DND-41 (cell line): ENCODE data around the gene PMS1.

Experiments used
- EZH2 ChIP-seq: IDR thresholded peaks from 3 replicates; pipeline ENCODE4 v1.6.1; 2012; ENCODE audit warnings: borderline replicate concordance, low read depth, mild to moderate bottlenecking, moderate library complexity, low read length, inconsistent platforms; ENCODE audit not compliant: severe bottlenecking
- TF ChIP-seq, protein P1 (sequence below): IDR thresholded peaks from 2 replicates; pipeline ENCODE4 v1.5.1; 2012; ENCODE audit warnings: borderline replicate concordance, low read length, moderate library complexity, mild to moderate bottlenecking; ENCODE audit not compliant: poor library complexity, severe bottlenecking; ENCODE audit errors: extremely low read depth

DNA sequence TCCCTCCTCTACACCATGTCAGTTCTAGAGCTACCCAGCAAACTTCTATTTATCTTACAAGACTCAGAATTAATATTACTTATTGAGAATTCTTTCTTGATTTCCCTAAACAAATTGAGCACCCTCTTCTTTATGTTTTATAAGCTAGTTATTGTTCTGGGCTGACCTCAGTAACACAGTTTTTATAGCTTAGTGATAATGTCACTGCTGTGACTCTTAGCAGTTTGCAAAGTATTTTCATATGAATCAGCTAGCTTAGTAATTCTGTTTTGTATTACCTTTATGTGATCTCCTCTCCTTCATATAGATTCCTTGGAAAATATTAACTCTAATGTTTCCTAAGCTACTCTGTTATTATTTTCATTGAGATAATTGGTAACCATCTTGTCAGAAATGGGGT is 114.9 kb downstream of the PMS1 start:
- TF ChIP-seq EZH2: no peak
- TF ChIP-seq, protein P1, sequence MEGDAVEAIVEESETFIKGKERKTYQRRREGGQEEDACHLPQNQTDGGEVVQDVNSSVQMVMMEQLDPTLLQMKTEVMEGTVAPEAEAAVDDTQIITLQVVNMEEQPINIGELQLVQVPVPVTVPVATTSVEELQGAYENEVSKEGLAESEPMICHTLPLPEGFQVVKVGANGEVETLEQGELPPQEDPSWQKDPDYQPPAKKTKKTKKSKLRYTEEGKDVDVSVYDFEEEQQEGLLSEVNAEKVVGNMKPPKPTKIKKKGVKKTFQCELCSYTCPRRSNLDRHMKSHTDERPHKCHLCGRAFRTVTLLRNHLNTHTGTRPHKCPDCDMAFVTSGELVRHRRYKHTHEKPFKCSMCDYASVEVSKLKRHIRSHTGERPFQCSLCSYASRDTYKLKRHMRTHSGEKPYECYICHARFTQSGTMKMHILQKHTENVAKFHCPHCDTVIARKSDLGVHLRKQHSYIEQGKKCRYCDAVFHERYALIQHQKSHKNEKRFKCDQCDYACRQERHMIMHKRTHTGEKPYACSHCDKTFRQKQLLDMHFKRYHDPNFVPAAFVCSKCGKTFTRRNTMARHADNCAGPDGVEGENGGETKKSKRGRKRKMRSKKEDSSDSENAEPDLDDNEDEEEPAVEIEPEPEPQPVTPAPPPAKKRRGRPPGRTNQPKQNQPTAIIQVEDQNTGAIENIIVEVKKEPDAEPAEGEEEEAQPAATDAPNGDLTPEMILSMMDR: no peak
